Gastroesophageal sphincter (tissue), 4 donors: Measurements from ENCODE around the gene RAP1GAP. TPM values are rescaled to one million over a fixed set of nuclear protein-coding genes. Genes with fewer than 3 reads are reported as not detected.

Experiments used
- ATAC-seq: fragments of 150-250 bp; one replicate; pipeline ENCODE4 v1.9.1; 2016; ENCODE audit warnings: mild to moderate bottlenecking, moderate library complexity
- H3K27ac ChIP-seq, 4 donors: fragments of 200-600 bp; sonication (generic) in 3 of 4; 1 replicate in 3 of 4; 2 replicates in 1 of 4; pipeline ENCODE4 v1.5.1; 2016 to 2019
- H3K27me3 ChIP-seq: fragments of 200-600 bp; sonication (generic); one replicate; pipeline ENCODE4 v1.5.1; 2019
- H3K36me3 ChIP-seq, 2 donors: fragments of 200-600 bp; sonication (generic); one replicate each; pipeline ENCODE4 v1.5.1; 2019; ENCODE audit warnings: control low read depth in 1 of 2
- H3K4me1 ChIP-seq, 3 donors: fragments of 200-600 bp; sonication (generic); 1 replicate in 2 of 3; 2 replicates in 1 of 3; pipeline ENCODE4 v1.5.1; 2016 to 2019; ENCODE audit warnings: control low read depth in 2 of 3
- H3K4me3 ChIP-seq, 2 donors: fragments of 200-600 bp; sonication (generic); one replicate each; pipeline ENCODE4 v1.5.1; 2019; ENCODE audit warnings: mild to moderate bottlenecking in 1 of 2, moderate library complexity in 1 of 2
- H3K9me3 ChIP-seq, 3 donors: fragments of 200-600 bp; sonication (generic); one replicate each; pipeline ENCODE4 v1.5.1; 2017 to 2019; ENCODE audit warnings: control low read depth in 2 of 3
- EP300 ChIP-seq: sonication (generic); formaldehyde crosslinking; IDR thresholded peaks from one replicate; pipeline ENCODE4 v1.6.1; 2017; ENCODE audit warnings: antibody characterized with exemption, mild to moderate bottlenecking
- POLR2A ChIP-seq, 2 donors: fragments of 450-650 bp; IDR thresholded peaks; one replicate each; pipeline ENCODE4 v1.6.1; 2017; ENCODE audit warnings: antibody characterized with exemption in 2 of 2, mild to moderate bottlenecking in 2 of 2, moderate library complexity in 1 of 2
- POLR2AphosphoS5 ChIP-seq: sonication (generic); formaldehyde crosslinking; IDR thresholded peaks from one replicate; pipeline ENCODE4 v1.6.1; 2017; ENCODE audit warnings: antibody characterized with exemption
- WGBS, 2 donors: methylation state at CpG; one replicate each; pipeline ENCODE4 v1.1.5; 2018; ENCODE audit warnings: low coverage in 1 of 2; 5-methylcytosine and 5-hydroxymethylcytosine counted together
- total RNA-seq, 4 donors: library from RNA; depleted of rRNA; stranded (reverse); fragments of >200 nt; gene quantifications; one replicate each; pipeline ENCODE4 v1.1.0, GENCODE V29; 2016
- TF ChIP-seq, protein P1 (sequence below), 4 experiments: fragments of 200-600 bp in 2 of 4; fragments of 450-650 bp in 2 of 4; sonication (generic) in 1 of 4; IDR thresholded peaks; one replicate each; pipeline ENCODE4 v1.5.1; 2017 to 2019; ENCODE audit warnings: antibody characterized with exemption in 4 of 4, mild to moderate bottlenecking in 2 of 4, moderate library complexity in 2 of 4

Gene RAP1GAP
- total RNA-seq, 4 donors from 2014 or later: 0.12 to 2.3 TPM; not detected in 2

DNA sequence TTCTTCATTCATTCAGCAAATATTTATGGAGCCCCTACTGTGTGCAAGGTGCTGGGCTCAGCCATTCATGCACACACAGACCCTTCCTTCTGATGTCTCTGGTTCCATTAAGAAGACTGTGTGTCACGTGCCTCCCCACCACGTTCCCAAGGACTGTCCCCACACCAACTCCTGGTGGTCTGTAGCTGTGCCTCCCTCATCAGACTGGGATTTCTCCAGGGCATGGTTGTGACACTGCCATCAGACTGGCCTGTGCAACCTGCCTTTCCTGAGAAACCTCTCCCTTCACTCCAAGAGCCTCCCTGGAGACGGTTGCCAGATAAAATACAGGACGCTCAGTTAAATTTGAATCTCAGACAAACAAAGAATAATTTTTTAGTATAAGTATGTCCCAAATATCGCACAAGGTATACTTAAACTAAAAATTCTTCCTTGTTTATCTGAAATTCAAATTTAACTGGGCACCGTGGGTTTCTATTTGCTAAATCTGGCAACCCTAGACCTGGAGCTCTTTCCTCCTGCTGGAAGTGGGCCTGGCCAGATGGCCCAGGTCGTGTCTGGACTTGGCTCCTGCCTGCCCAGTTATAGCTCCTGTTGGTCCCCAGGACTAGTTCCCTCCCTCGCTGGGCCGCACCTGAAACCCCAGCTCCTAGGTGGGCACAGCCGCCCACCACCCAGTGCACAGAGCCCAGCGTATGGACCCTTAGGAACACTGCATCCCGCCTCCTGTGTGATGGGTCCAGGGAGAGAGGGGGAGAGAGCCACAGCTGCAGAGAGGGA lies 76.9 kb downstream of the RAP1GAP start:
- no peak for TF ChIP-seq POLR2AphosphoS5
- no peak for TF ChIP-seq POLR2A (IDR thresholded peaks at IDR 0.05)
- TF ChIP-seq, protein P1, sequence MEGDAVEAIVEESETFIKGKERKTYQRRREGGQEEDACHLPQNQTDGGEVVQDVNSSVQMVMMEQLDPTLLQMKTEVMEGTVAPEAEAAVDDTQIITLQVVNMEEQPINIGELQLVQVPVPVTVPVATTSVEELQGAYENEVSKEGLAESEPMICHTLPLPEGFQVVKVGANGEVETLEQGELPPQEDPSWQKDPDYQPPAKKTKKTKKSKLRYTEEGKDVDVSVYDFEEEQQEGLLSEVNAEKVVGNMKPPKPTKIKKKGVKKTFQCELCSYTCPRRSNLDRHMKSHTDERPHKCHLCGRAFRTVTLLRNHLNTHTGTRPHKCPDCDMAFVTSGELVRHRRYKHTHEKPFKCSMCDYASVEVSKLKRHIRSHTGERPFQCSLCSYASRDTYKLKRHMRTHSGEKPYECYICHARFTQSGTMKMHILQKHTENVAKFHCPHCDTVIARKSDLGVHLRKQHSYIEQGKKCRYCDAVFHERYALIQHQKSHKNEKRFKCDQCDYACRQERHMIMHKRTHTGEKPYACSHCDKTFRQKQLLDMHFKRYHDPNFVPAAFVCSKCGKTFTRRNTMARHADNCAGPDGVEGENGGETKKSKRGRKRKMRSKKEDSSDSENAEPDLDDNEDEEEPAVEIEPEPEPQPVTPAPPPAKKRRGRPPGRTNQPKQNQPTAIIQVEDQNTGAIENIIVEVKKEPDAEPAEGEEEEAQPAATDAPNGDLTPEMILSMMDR (IDR thresholded peaks at IDR 0.05): no peak
- TF ChIP-seq EP300: no peak
- no peaks in the 10 kb centered on the region for H3K9me3 ChIP-seq
- peaks cover 0 to 7% (median 0%) of the 10 kb centered on the region in 3 donors for H3K4me1 ChIP-seq
- ATAC-seq: no peak
- H3K27me3 ChIP-seq: peaks cover 83% of the 10 kb centered on the region
- H3K4me3 ChIP-seq: no peak overlapping the region
- no peaks in the 10 kb centered on the region for H3K36me3 ChIP-seq
- no peak overlapping the region for H3K27ac ChIP-seq
- 65 to 83% methylated on average over 4 to 6 of the region's 12 CpGs for WGBS, 2 donors

DNA sequence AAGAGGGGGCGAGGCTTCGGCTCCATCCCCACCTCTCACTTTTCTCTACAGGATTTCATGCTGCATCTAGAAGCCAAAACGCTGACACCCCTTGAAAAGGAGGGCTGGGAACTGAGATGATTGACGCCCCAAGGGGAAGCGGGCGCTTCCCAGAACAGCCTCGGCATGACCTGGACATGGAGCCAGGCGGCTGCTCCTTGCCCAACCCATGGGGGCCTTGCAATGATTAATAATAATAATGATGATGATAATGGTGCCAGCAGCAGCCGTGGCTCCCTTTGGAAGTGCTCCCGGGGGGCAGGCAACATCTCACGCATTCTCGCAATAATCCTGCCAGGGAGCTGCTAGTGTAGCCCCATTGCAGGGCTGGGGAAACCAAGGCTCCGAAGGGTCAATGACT lies 78.2 kb downstream of the RAP1GAP start:
- no peak for ATAC-seq
- TF ChIP-seq POLR2AphosphoS5 (no peak), EP300 (no peak), POLR2A (IDR thresholded peaks at IDR 0.05) (no peak)
- TF ChIP-seq, protein P1 (IDR thresholded peaks at IDR 0.05): no peak
- no peaks in the 10 kb centered on the region for H3K36me3 ChIP-seq
- peaks cover 73% of the 10 kb centered on the region for H3K27me3 ChIP-seq
- 55% methylated on average over 4 of the region's 13 CpGs; no CpG with 5 or more reads in 1 of the 2 donors for WGBS, 2 donors
- H3K4me3 ChIP-seq: no peak overlapping the region
- H3K9me3 ChIP-seq: no peaks in the 10 kb centered on the region
- peaks cover 0 to 21% (median 0%) of the 10 kb centered on the region in 3 donors for H3K4me1 ChIP-seq
- H3K27ac ChIP-seq: no peak overlapping the region

DNA sequence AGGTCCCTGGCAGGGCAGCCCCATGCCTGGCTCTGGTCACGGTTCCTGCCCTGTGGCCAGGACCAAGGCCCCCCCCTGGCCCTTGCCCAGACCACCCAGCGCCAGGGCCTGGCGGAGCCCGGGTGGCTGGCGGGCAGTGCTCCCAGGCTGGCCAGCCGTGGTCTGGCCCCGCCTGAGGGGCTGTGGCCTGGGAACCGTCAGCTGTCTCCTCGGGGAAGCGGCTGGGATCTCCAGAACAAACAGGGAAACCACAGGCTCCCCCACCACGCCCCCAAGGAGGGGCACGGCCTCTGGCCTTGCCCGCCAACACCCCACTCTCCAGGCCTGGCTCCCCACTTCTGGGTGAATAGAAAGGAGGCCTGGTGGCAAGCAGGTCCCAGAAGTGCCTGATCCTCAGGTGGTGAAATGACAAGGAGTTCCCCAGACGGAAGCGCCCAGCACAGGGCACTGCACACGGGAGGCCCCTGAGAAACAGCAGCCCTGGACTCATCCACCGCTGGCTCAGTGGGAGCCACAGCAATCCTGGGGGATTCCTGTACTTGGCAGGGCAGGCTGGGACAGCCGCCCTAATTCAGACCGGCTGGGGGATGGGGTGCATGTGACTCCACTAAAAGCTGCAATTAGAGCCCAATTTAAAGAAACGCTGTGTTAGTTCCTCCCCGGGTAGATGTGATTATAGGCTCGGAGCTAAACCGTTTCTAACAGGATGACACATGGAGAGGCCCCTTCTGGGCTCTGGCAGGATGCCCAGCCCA lies 78.9 kb downstream of the RAP1GAP start:
- no peaks in the 10 kb centered on the region for H3K9me3 ChIP-seq
- peaks cover 73% of the 10 kb centered on the region for H3K27me3 ChIP-seq
- peaks cover 0 to 21% (median 0%) of the 10 kb centered on the region in 3 donors for H3K4me1 ChIP-seq
- no peak overlapping the region for H3K4me3 ChIP-seq
- TF ChIP-seq, protein P1 (IDR thresholded peaks at IDR 0.05): no peak
- TF ChIP-seq POLR2AphosphoS5 (no peak), POLR2A (IDR thresholded peaks at IDR 0.05) (no peak), EP300 (no peak)
- no peaks in the 10 kb centered on the region for H3K36me3 ChIP-seq
- no peak overlapping the region for H3K27ac ChIP-seq
- no peak for ATAC-seq
- WGBS, 2 donors: no CpG with 5 or more reads among the region's 23 CpGs

DNA sequence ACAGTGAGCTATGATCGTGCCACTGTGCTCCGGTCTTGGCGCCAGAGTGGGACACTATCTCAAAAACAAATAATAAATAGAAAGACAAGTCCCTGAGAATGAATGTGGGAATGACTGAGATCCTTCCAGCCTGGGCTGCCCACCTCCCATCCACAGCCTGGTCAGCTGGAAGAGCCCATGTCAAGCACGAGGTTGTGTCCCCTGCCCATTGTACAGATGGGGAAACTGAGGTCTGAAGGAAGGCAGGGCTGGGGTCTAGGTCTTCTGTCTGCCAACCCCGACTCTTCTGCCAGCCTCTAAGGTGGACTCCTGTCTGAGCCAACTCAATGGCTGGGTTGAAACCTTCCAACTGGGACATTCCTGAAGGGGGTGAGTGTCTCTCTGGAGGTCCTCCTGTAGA lies 79.5 kb downstream of the RAP1GAP start:
- peaks cover 72% of the 10 kb centered on the region for H3K27me3 ChIP-seq
- TF ChIP-seq EP300: no peak
- TF ChIP-seq, protein P1 (IDR thresholded peaks at IDR 0.05): no peak
- TF ChIP-seq POLR2A (IDR thresholded peaks at IDR 0.05): no peak
- TF ChIP-seq POLR2AphosphoS5: no peak
- WGBS, 2 donors: no CpG with 5 or more reads among the region's 5 CpGs

More for the DNA sequence above, 79.5 kb downstream of the RAP1GAP start:
- H3K4me3 ChIP-seq: no peak overlapping the region
- H3K27ac ChIP-seq: no peak overlapping the region
- no peaks in the 10 kb centered on the region for H3K9me3 ChIP-seq
- ATAC-seq: no peak
- peaks cover 0 to 21% (median 0%) of the 10 kb centered on the region in 3 donors for H3K4me1 ChIP-seq
- no peaks in the 10 kb centered on the region for H3K36me3 ChIP-seq
